Renal cortex interstitium (tissue), 11 donors: ENCODE data around the gene MAD1L1. TPM values are rescaled to one million over a fixed set of nuclear protein-coding genes. Genes with fewer than 3 reads are reported as not detected.

Experiments used
- DNase-seq, 11 donors: peaks; one replicate each; pipeline ENCODE4 v3.0.0-alpha.2; 2013; ENCODE audit warnings: low read depth in 9 of 11, low spot score in 4 of 11; ENCODE audit errors: extremely low read depth in 1 of 11
- polyA plus RNA-seq, 3 donors: library from polyadenylated mRNA; unstranded; fragments of 120-200 nt; gene quantifications; one replicate each; pipeline ENCODE4 v1.2.1, GENCODE V29; 2013; ENCODE audit not compliant: insufficient read length in 3 of 3

Gene MAD1L1
- polyA plus RNA-seq, 3 donors: 22.6 to 28.2 (median 26.3) TPM

- no peak for DNase-seq
These were observed 14.6 kb upstream of the MAD1L1 start for GRCh38 chr7:2247141-2247995.

GRCh38 chr7:2245883-2246675 lies 13.3 kb upstream of the MAD1L1 start:
- no peak for DNase-seq

GRCh38 chr7:2244404-2244995 lies 11.8 kb upstream of the MAD1L1 start:
- no peak for DNase-seq

DNA sequence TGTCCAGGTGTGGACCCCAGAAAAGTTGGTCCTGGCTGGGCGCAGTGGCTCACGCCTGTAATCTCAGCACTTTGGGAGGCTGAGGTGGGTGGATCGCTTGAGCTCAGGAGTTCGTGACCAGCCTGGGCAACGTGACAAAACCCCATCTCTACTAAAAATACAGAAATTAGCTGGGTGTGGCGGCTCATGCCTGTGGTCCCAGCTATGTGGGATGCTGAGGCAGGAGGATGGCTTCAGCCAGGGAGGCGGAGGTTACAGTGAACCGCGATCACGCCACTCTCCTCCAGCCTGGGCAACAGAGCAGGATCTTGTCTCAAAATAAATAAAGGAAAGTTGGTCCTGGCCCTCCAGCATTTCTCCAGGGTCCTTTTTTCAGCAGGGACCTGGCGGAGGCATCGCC lies 10.7 kb upstream of the MAD1L1 start:
- no peak for DNase-seq

GRCh38 chr7:2242541-2243429 lies 10.0 kb upstream of the MAD1L1 start:
- no peak for DNase-seq

- DNase-seq: peak in 10 of 11 donors; percentile 43 to 81 (median 76)
These were observed 9.1 kb upstream of the MAD1L1 start, which contains the start of the genes MRM2 and NUDT1 for GRCh38 chr7:2241580-2242540. Gene MRM2, minus strand, starts transcription at chr7:2242205. Its CDS starts 36 bp downstream, at chr7:2242169. Gene NUDT1, plus strand, starts transcription at chr7:2242226. Its CDS starts 2,349 bp downstream, at chr7:2244575.

GRCh38 chr7:2239242-2239641 lies 6.5 kb upstream of the MAD1L1 start:
- DNase-seq: no peak

- DNase-seq: no peak
These were observed 4.4 kb upstream of the MAD1L1 start for GRCh38 chr7:2237109-2237602.

GRCh38 chr7:2233926-2234325 lies 1.2 kb upstream of the MAD1L1 start:
- no peak for DNase-seq

GRCh38 chr7:2231992-2232765 lies 566 bp downstream of the MAD1L1 start:
- DNase-seq: peak in 1 of 11 donors; percentile 26

- no peak for DNase-seq
These were observed 1.9 kb downstream of the MAD1L1 start for GRCh38 chr7:2230882-2231281.

DNA sequence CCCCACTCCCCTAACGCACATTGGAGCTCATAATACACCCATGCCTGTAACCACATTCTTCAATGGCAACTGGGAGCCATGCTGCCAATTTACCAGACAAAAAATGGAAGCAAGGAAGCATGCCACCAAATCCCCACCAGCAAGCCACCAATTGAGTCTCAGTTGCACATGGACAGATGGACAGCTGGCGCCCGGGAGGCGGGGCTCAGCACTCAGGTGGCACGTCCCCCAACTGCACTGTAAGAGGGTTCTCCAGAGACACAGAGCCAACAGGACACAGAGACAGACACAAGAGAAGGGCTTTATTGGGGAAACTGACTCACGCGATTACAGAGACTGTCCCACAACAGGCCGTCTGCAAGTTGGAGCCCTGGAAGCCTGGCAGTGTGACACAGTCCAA lies 2.5 kb downstream of the MAD1L1 start:
- DNase-seq: no peak

GRCh38 chr7:2229467-2229866 lies 3.3 kb downstream of the MAD1L1 start:
- no peak for DNase-seq

GRCh38 chr7:2228921-2229320 lies 3.8 kb downstream of the MAD1L1 start:
- no peak for DNase-seq

DNA sequence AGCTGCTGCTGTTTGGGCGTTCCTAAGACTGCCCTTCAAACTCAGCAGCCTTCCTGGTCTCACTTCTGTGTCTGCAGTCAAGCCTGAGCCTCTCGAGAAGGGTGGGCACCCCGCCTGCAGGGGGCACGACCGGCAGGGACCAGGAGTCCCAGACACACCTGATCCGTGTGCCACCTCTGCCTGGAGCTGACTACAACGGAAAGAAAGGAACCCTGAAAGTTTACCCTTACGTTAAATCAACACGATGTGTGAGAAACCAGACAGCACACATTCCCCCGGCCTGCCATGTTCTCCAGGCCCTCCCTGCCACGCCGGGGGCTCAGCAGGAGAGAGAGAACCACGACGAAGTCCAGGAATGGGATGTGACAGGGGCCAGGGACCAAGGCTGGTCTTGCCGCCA lies 5.0 kb downstream of the MAD1L1 start:
- no peak for DNase-seq

DNA sequence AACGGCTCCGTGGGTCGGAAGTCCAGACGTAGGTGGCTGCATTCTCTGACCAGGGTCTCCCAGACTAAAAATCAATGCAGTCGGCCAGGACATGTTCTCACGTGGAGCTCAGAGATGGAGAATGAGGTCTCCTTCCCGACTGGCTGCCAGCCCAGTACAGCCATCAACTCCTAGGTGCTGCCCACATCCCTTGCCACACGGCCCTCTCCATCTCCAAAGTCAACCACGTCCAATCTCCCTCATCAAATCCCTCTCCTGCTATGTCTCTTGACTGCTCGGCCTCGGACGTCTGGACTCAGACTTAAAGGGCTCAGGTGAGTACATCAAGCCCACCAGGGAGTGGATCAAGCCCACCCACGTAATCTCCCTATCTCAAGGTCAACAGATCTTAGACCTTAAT lies 6.9 kb downstream of the MAD1L1 start:
- DNase-seq: no peak

DNA sequence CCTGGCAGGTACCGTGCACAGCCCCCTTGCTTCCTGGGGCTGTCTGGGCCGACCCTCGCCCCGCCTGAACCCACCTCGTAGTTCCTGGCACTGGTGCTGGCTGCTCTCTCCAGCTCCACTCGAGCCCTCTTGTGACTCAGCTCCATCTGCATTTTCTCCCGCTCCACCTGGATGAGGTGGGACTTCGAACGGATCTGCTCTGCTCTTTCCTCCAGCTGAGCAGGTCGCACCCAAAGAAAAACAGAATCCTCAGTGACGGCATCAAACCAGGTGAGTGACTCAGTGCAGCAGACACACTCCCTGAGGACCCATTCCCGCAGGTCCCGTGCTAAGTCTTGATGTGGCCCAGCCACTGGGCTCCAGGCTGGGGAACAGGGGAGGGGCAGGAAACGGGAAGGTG lies 7.4 kb downstream of the MAD1L1 start:
- DNase-seq: no peak
